Pancreas (tissue), 10 donors: Measurements from ENCODE around the gene KLHL15. TPM values are rescaled to one million over a fixed set of nuclear protein-coding genes. Genes with fewer than 3 reads are reported as not detected.

Source experiments
- ATAC-seq, 4 donors: fragments of 200-7000 bp; cut with Tn5 transposase; one replicate each; pipeline versions ENCODE4 v1.8.0 to v1.9.1; 2020; ENCODE audit warnings: mild to moderate bottlenecking in 4 of 4, moderate library complexity in 4 of 4
- DNase-seq, 6 donors: peaks; one replicate each; pipeline ENCODE4 v3.0.0-alpha.2; 2020
- FAIRE-seq: peaks from 2 replicates; lab custom pipeline; 2012; peaks lifted over from hg19 to GRCh38; lab: Jason Lieb, UNC
- H3K27ac ChIP-seq, 4 donors: fragments of 200-600 bp; sonication (generic); 1 replicate in 3 of 4; 2 replicates in 1 of 4; pipeline versions ENCODE4 v1.5.0 to v1.8.0; 2020
- H3K27me3 ChIP-seq, 4 donors: fragments of 200-600 bp; one replicate each; pipeline ENCODE4 v1.8.0; 2021
- H3K36me3 ChIP-seq, 3 donors: fragments of 200-600 bp; sonication (generic) in 1 of 3; one replicate each; pipeline versions ENCODE4 v1.5.0 to v1.8.0; 2020 to 2021
- H3K4me1 ChIP-seq, 3 donors: fragments of 200-600 bp; one replicate each; pipeline ENCODE4 v1.8.0; 2021
- H3K4me3 ChIP-seq, 4 donors: fragments of 200-600 bp; sonication (generic) in 2 of 4; one replicate each; pipeline versions ENCODE4 v1.5.0 to v1.8.0; 2020 to 2021
- H3K9me3 ChIP-seq, 4 donors: fragments of 200-600 bp; one replicate each; pipeline ENCODE4 v1.8.0; 2021
- WGBS, 2 donors: extraction: QIAGEN DNeasy Blood & Tissue Kit; methylation state at CpG; one replicate each; pipeline ENCODE4 v1.1.7; 2013; 5-methylcytosine and 5-hydroxymethylcytosine counted together
- intact Hi-C, 3 donors: fragments of 100-400 bp; cut with DNase I; formaldehyde crosslinking; loops; one replicate each; pipeline versions ENCODE4 v1.11.1 to v1.14.2; 2022
- polyA plus RNA-seq, 2 donors: library from polyadenylated mRNA; stranded (reverse); fragments of 200-250 nt; gene quantifications; one replicate each; pipeline ENCODE4 v1.2.3, GENCODE V29; 2013
- total RNA-seq, 6 donors: library from RNA; stranded (reverse); fragmentation: NEBNext Ultra II Directional in 4 of 6; extraction: Animal tissue kit (Norgen Biotek cat#: 25700) in 4 of 6; gene quantifications; one replicate each; pipeline versions ENCODE4 v1.2.1 to v1.2.4, GENCODE V29; 2021 to 2023
- TF ChIP-seq, protein P1 (sequence below), 4 donors: fragments of 200-600 bp; sonication (generic) in 3 of 4; IDR thresholded peaks; one replicate each; pipeline versions ENCODE4 v1.5.0 to v1.8.0; 2021; ENCODE audit warnings: antibody characterized with exemption in 4 of 4
- donor health status: healthy with polysubstance abuse.
- donor health status: DM: no; HTN: no; CAD: no; lungs with moderate emphysema.
- donor health status: DM: no; HTN: no; CAD: no.
- donor health status: control.
- donor health status: control.
- donor health status: Bipolar disorder and iron deficiency.
- donor health status: DM: yes; HTN: yes; CAD: no.
- donor health status: DM: no; HTN: no; CAD: no.
- donor health status: DM: no; HTN: no; CAD: no.
- donor health status: DM: yes; HTN: yes; CAD: no.

Gene KLHL15
- total and polyA plus RNA-seq, 8 donors, result 1.2 to 4.7 (median 4.2) TPM

DNA sequence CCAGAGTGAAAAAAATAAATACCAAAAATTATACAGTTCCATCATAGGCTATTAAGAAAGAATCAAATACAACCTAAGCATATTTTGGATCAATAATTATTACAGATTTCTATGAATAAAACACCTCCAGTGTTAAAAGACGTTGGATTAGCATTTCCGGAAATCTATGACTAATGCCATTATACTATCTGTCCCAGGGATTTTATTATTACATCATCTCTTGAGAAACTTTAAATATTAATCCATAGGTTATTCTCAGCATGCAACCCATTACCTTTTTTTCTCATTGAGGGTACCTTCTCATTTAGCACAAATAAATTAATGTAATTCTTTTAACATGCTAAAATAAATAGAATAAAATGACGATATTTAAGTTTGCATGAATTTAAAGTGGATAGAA is 74.6 kb downstream of the KLHL15 start:
- Histone ChIP-seq H3K36me3 (no peaks in the 10 kb centered on the region), H3K27me3 (no peaks in the 10 kb centered on the region), H3K4me1 (no peaks in the 10 kb centered on the region), H3K4me3 (no peak overlapping the region), H3K9me3 (no peaks in the 10 kb centered on the region), H3K27ac (no peak overlapping the region)
- ATAC-seq (no peak), FAIRE-seq (no peak), DNase-seq (no peak)
- 53 to 60% methylated on average over 3 of the region's 3 CpGs for WGBS, 2 donors
- TF ChIP-seq, protein P1, sequence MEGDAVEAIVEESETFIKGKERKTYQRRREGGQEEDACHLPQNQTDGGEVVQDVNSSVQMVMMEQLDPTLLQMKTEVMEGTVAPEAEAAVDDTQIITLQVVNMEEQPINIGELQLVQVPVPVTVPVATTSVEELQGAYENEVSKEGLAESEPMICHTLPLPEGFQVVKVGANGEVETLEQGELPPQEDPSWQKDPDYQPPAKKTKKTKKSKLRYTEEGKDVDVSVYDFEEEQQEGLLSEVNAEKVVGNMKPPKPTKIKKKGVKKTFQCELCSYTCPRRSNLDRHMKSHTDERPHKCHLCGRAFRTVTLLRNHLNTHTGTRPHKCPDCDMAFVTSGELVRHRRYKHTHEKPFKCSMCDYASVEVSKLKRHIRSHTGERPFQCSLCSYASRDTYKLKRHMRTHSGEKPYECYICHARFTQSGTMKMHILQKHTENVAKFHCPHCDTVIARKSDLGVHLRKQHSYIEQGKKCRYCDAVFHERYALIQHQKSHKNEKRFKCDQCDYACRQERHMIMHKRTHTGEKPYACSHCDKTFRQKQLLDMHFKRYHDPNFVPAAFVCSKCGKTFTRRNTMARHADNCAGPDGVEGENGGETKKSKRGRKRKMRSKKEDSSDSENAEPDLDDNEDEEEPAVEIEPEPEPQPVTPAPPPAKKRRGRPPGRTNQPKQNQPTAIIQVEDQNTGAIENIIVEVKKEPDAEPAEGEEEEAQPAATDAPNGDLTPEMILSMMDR (IDR thresholded peaks at IDR 0.05), result no peak
- intact Hi-C loops, result no loop called here

- ATAC-seq (no peak), DNase-seq (no peak), FAIRE-seq (no peak)
- Histone ChIP-seq H3K27me3 (peaks cover 0 to 14% (median 0%) of the 10 kb centered on the region in 4 donors), H3K9me3 (no peaks in the 10 kb centered on the region), H3K4me3 (no peak overlapping the region), H3K36me3 (no peaks in the 10 kb centered on the region), H3K27ac (no peak overlapping the region), H3K4me1 (no peaks in the 10 kb centered on the region)
- intact Hi-C loops, result no loop called here
- TF ChIP-seq, protein P1 (IDR thresholded peaks at IDR 0.05), result no peak
- 94 to 96% methylated on average over 1 of the region's 1 CpG for whole genome bisulfite sequencing, 2 donors
These were observed 81.8 kb downstream of the KLHL15 start for GRCh38 chrX:23945206-23945605.

GRCh38 chrX:23944234-23944633 is 82.8 kb downstream of the KLHL15 start:
- intact Hi-C loops, result no loop called here
- TF ChIP-seq, protein P1 (IDR thresholded peaks at IDR 0.05), result no peak
- H3K27ac ChIP-seq, result no peak overlapping the region
- no peak overlapping the region for H3K4me3 ChIP-seq
- FAIRE-seq (no peak), DNase-seq (no peak), ATAC-seq (no peak)
- H3K4me1 ChIP-seq, result peaks cover 0 to 2% (median 0%) of the 10 kb centered on the region in 3 donors
- H3K36me3 ChIP-seq, result no peaks in the 10 kb centered on the region
- WGBS, 2 donors, result 29 to 38% methylated on average over 1 of the region's 1 CpG
- H3K9me3 ChIP-seq, result no peaks in the 10 kb centered on the region
- H3K27me3 ChIP-seq, result peaks cover 0 to 21% (median 0%) of the 10 kb centered on the region in 4 donors

GRCh38 chrX:23939203-23939602 is 87.8 kb downstream of the KLHL15 start:
- H3K4me1 ChIP-seq, result peaks cover 0 to 4% (median 3%) of the 10 kb centered on the region in 3 donors
- intact Hi-C loops, result no loop called here
- no peaks in the 10 kb centered on the region for H3K9me3 ChIP-seq
- TF ChIP-seq, protein P1 (IDR thresholded peaks at IDR 0.05), result no peak
- WGBS, 2 donors, result 39 to 48% methylated on average over 1 of the region's 1 CpG
- H3K4me3 ChIP-seq, result no peak overlapping the region
- peaks cover 0 to 21% (median 0%) of the 10 kb centered on the region in 4 donors for H3K27me3 ChIP-seq
- FAIRE-seq, result no peak
- no peaks in the 10 kb centered on the region for H3K36me3 ChIP-seq
- ATAC-seq, result no peak
- no peak overlapping the region for H3K27ac ChIP-seq
- DNase-seq, result no peak

- Histone ChIP-seq H3K36me3 (no peaks in the 10 kb centered on the region), H3K27me3 (peaks cover 0 to 16% (median 0%) of the 10 kb centered on the region in 4 donors), H3K4me3 (no peak overlapping the region), H3K9me3 (no peaks in the 10 kb centered on the region), H3K27ac (no peak overlapping the region), H3K4me1 (peaks cover 0 to 4% (median 3%) of the 10 kb centered on the region in 3 donors)
- FAIRE-seq (no peak), ATAC-seq (peak in 2 of 4 donors; percentile 53 to 58), DNase-seq (no peak)
- TF ChIP-seq, protein P1 (IDR thresholded peaks at IDR 0.05), result no peak
- intact Hi-C loops, result no loop called here
- 18 to 23% methylated on average over 1 of the region's 1 CpG for WGBS, 2 donors
These were observed 88.3 kb downstream of the KLHL15 start for GRCh38 chrX:23938690-23939089.
